SU-DHL-6 (cell line): ENCODE measurements around the gene ARHGAP33.

Experiments
- H2AFZ ChIP-seq: fragments of 200-600 bp; sonication (generic); 2 replicates; pipeline ENCODE4 v1.6.1; 2014; ENCODE audit warnings: low read depth, mild to moderate bottlenecking, moderate library complexity, mixed read lengths, antibody characterized with exemption, low read length; ENCODE audit not compliant: severe bottlenecking
- H3F3A ChIP-seq: fragments of 200-600 bp; shearing (Covaris generic); 2 replicates; pipeline ENCODE4 v1.6.0; 2016; ENCODE audit warnings: antibody characterized with exemption, mild to moderate bottlenecking; ENCODE audit not compliant: insufficient read depth
- H3K27ac ChIP-seq: fragments of 200-600 bp; sonication (generic); 2 replicates; pipeline ENCODE4 v1.5.1; 2016; ENCODE audit warnings: low read depth, mild to moderate bottlenecking, low read length, moderate library complexity, mixed read lengths
- H3K27me3 ChIP-seq: fragments of 200-600 bp; sonication (generic), shearing (Covaris generic); 2 replicates; pipeline ENCODE4 v1.6.0; 2014; ENCODE audit warnings: mild to moderate bottlenecking, low read length
- H3K36me3 ChIP-seq: fragments of 200-600 bp; sonication (generic); 2 replicates; pipeline ENCODE4 v1.6.1; 2014; ENCODE audit warnings: mild to moderate bottlenecking, low read length, mixed read lengths
- H3K4me2 ChIP-seq: fragments of 300-600, 200-600 bp; shearing (Covaris generic), sonication (generic); 2 replicates; pipeline ENCODE4 v1.6.0; 2014; ENCODE audit warnings: low read length, low read depth, mild to moderate bottlenecking; ENCODE audit not compliant: poor library complexity, severe bottlenecking
- H3K4me3 ChIP-seq: fragments of 200-600 bp; sonication (generic); 2 replicates; pipeline ENCODE4 v1.5.1; 2014; ENCODE audit warnings: antibody characterized with exemption, low read length, mild to moderate bottlenecking, mixed read lengths; ENCODE audit not compliant: insufficient read depth, poor library complexity, severe bottlenecking
- H3K79me2 ChIP-seq: fragments of 200-600 bp; sonication (generic); 2 replicates; pipeline ENCODE4 v1.6.1; 2014; ENCODE audit warnings: mild to moderate bottlenecking, low read length, moderate library complexity; ENCODE audit not compliant: insufficient read depth
- H3K9ac ChIP-seq: fragments of 200-600 bp; sonication (generic); 2 replicates; pipeline ENCODE4 v1.7.0; 2014; ENCODE audit warnings: mild to moderate bottlenecking, low read length
- H3K9me2 ChIP-seq: fragments of 200-600 bp; sonication (generic); replicated peaks from 2 replicates; pipeline ENCODE4 v1.6.1; 2014; ENCODE audit warnings: low read length; ENCODE audit not compliant: insufficient read depth
- H3K9me3 ChIP-seq: fragments of 200-600 bp; sonication (generic); 2 replicates; pipeline ENCODE4 v1.6.1; 2014; ENCODE audit warnings: low read length, mixed read lengths; ENCODE audit not compliant: insufficient read depth
- H4K20me1 ChIP-seq: fragments of 200-600 bp; sonication (generic); 2 replicates; pipeline ENCODE4 v1.6.1; 2014; ENCODE audit warnings: low read depth, mild to moderate bottlenecking, antibody characterized with exemption, low read length, moderate library complexity, mixed read lengths
- CTCF ChIP-seq: fragments of 200-600 bp; sonication (generic); IDR thresholded peaks from one replicate; pipeline ENCODE4 v1.5.1; 2017; ENCODE audit warnings: antibody characterized with exemption, mild to moderate bottlenecking, low read length, moderate library complexity; ENCODE audit not compliant: insufficient read depth, poor library complexity, severe bottlenecking
- EZH2phosphoT487 ChIP-seq: fragments of 200-600 bp; sonication (generic), shearing (Covaris generic); conservative IDR thresholded peaks from 2 replicates; pipeline ENCODE4 v1.6.1; 2018; ENCODE audit warnings: mild to moderate bottlenecking, antibody characterized with exemption, low read length, moderate library complexity, mixed read lengths

ARHGAP33 gene

GRCh38 chr19:35796645-35797542 is 21.5 kb downstream of the ARHGAP33 start:
- Histone ChIP-seq H3K9me2 (no peaks in the 10 kb centered on the region), H3K9ac (no peak overlapping the region), H3K9me3 (no peaks in the 10 kb centered on the region), H3K36me3 (no peaks in the 10 kb centered on the region), H3K79me2 (no peaks in the 10 kb centered on the region), H3K4me3 (no peak overlapping the region), H3K27me3 (no peaks in the 10 kb centered on the region), H2AFZ (no peak overlapping the region), H3F3A (no peaks in the 10 kb centered on the region), H3K4me2 (no peak overlapping the region), H4K20me1 (no peaks in the 10 kb centered on the region), H3K27ac (no peak overlapping the region)
- no peak for TF ChIP-seq CTCF
- no peak for TF ChIP-seq EZH2phosphoT487

GRCh38 chr19:35797663-35798062 is 22.3 kb downstream of the ARHGAP33 start:
- no peak overlapping the region for H3K9ac ChIP-seq
- no peak overlapping the region for H3K27ac ChIP-seq
- no peaks in the 10 kb centered on the region for H3K27me3 ChIP-seq
- TF ChIP-seq EZH2phosphoT487 (no peak), CTCF (no peak)
- no peak overlapping the region for H2AFZ ChIP-seq
- H3F3A ChIP-seq: no peaks in the 10 kb centered on the region
- H3K79me2 ChIP-seq: no peaks in the 10 kb centered on the region
- no peaks in the 10 kb centered on the region for H3K9me2 ChIP-seq
- no peaks in the 10 kb centered on the region for H3K36me3 ChIP-seq
- no peak overlapping the region for H3K4me3 ChIP-seq
- H3K4me2 ChIP-seq: no peak overlapping the region
- no peaks in the 10 kb centered on the region for H4K20me1 ChIP-seq
- H3K9me3 ChIP-seq: no peaks in the 10 kb centered on the region

- H3K4me3 ChIP-seq: no peak overlapping the region
- H3K9me2 ChIP-seq: no peaks in the 10 kb centered on the region
- H3K27me3 ChIP-seq: no peaks in the 10 kb centered on the region
- TF ChIP-seq CTCF: no peak
- no peak for TF ChIP-seq EZH2phosphoT487
- no peak overlapping the region for H3K27ac ChIP-seq
- H2AFZ ChIP-seq: no peak overlapping the region
- H3K36me3 ChIP-seq: no peaks in the 10 kb centered on the region
- H3K79me2 ChIP-seq: no peaks in the 10 kb centered on the region
- H4K20me1 ChIP-seq: no peaks in the 10 kb centered on the region
- H3K9ac ChIP-seq: no peak overlapping the region
- H3K4me2 ChIP-seq: no peak overlapping the region
- H3K9me3 ChIP-seq: no peaks in the 10 kb centered on the region
- H3F3A ChIP-seq: no peaks in the 10 kb centered on the region
These were observed 26.5 kb downstream of the ARHGAP33 start for GRCh38 chr19:35801828-35802227.
